Nephron (organoid): ENCODE results near the gene GRAMD1B.

Source experiments
- H3K27ac Mint-ChIP-seq, 3 experiments: 2 replicates each; pipeline ENCODE4 v1.8.0; 2020; ENCODE audit warnings: mixed read lengths in 3 of 3, mild to moderate bottlenecking in 2 of 3, moderate library complexity in 1 of 3
- H3K27me3 Mint-ChIP-seq: 2 replicates; pipeline ENCODE4 v1.8.0; 2021; ENCODE audit warnings: low read depth, mild to moderate bottlenecking, moderate library complexity, mixed read lengths
- H3K36me3 Mint-ChIP-seq: 2 replicates; pipeline ENCODE4 v1.8.0; 2020; ENCODE audit warnings: low read depth, mixed read lengths
- H3K4me1 Mint-ChIP-seq: 2 replicates; pipeline ENCODE4 v1.8.0; 2020; ENCODE audit warnings: mixed read lengths
- H3K4me3 Mint-ChIP-seq, 3 experiments: 2 replicates each; pipeline ENCODE4 v1.8.0; 2020; ENCODE audit warnings: mild to moderate bottlenecking in 3 of 3, mixed read lengths in 3 of 3, moderate library complexity in 2 of 3
- H3K9me3 Mint-ChIP-seq: 2 replicates; pipeline ENCODE4 v1.8.0; 2020; ENCODE audit warnings: mixed read lengths
- CTCF ChIP-seq, 3 experiments: fragments of 200-600 bp; sonication (generic); IDR thresholded peaks; one replicate each; pipeline ENCODE4 v1.5.0; 2021; ENCODE audit warnings: antibody characterized with exemption in 3 of 3; ENCODE audit not compliant: unreplicated experiment in 3 of 3

The GRAMD1B gene

GRCh38 chr11:123525097-123525496 is 95.0 kb downstream of the GRAMD1B start:
- H3K4me3 Mint-ChIP-seq, result no peak overlapping the region
- H3K4me1 Mint-ChIP-seq, result peaks cover 5% of the 10 kb centered on the region
- H3K27ac Mint-ChIP-seq, result no peak overlapping the region
- no peaks in the 10 kb centered on the region for H3K36me3 Mint-ChIP-seq
- no peak for TF ChIP-seq CTCF (IDR thresholded peaks at IDR 0.05; ENCODE audit: unreplicated experiment in 3 of 3)
- peaks cover 3% of the 10 kb centered on the region for H3K27me3 Mint-ChIP-seq
- peaks cover 3% of the 10 kb centered on the region for H3K9me3 Mint-ChIP-seq

- no peak for TF ChIP-seq CTCF (IDR thresholded peaks at IDR 0.05; ENCODE audit: unreplicated experiment in 3 of 3)
- no peak overlapping the region for H3K27ac Mint-ChIP-seq
- no peak overlapping the region for H3K4me3 Mint-ChIP-seq
- H3K9me3 Mint-ChIP-seq, result peaks cover 3% of the 10 kb centered on the region
- H3K27me3 Mint-ChIP-seq, result peaks cover 3% of the 10 kb centered on the region
- peaks cover 5% of the 10 kb centered on the region for H3K4me1 Mint-ChIP-seq
- no peaks in the 10 kb centered on the region for H3K36me3 Mint-ChIP-seq
These were observed 95.4 kb downstream of the GRAMD1B start for GRCh38 chr11:123525511-123525918.

GRCh38 chr11:123526027-123526805 is 96.1 kb downstream of the GRAMD1B start:
- Mint-ChIP-seq H3K27me3 (peaks cover 3% of the 10 kb centered on the region), H3K36me3 (no peaks in the 10 kb centered on the region), H3K9me3 (peaks cover 3% of the 10 kb centered on the region)

GRCh38 chr11:123526918-123527317 is 96.8 kb downstream of the GRAMD1B start:
- TF ChIP-seq CTCF (IDR thresholded peaks at IDR 0.05; ENCODE audit: unreplicated experiment in 3 of 3), result no peak
- H3K27me3 Mint-ChIP-seq, result peaks cover 3% of the 10 kb centered on the region
- peaks cover 3% of the 10 kb centered on the region for H3K36me3 Mint-ChIP-seq
- peaks cover 5% of the 10 kb centered on the region for H3K4me1 Mint-ChIP-seq
- no peak overlapping the region for H3K27ac Mint-ChIP-seq
- H3K4me3 Mint-ChIP-seq, result no peak overlapping the region
- H3K9me3 Mint-ChIP-seq, result no peaks in the 10 kb centered on the region

More at GRCh38 chr11:123526027-123526805, 96.1 kb downstream of the GRAMD1B start:
- Mint-ChIP-seq H3K4me3 (no peak overlapping the region), H3K4me1 (peaks cover 5% of the 10 kb centered on the region), H3K27ac (no peak overlapping the region)
- no peak for TF ChIP-seq CTCF (IDR thresholded peaks at IDR 0.05; ENCODE audit: unreplicated experiment in 3 of 3)

GRCh38 chr11:123527526-123527925 is 97.5 kb downstream of the GRAMD1B start:
- Mint-ChIP-seq H3K27me3 (peaks cover 3% of the 10 kb centered on the region), H3K27ac (no peak overlapping the region), H3K36me3 (peaks cover 3% of the 10 kb centered on the region), H3K4me3 (no peak overlapping the region), H3K4me1 (peaks cover 5% of the 10 kb centered on the region), H3K9me3 (no peaks in the 10 kb centered on the region)
- TF ChIP-seq CTCF (IDR thresholded peaks at IDR 0.05; ENCODE audit: unreplicated experiment in 3 of 3), result no peak

GRCh38 chr11:123527947-123528346 is 97.9 kb downstream of the GRAMD1B start:
- H3K4me3 Mint-ChIP-seq, result no peak overlapping the region
- peaks cover 5% of the 10 kb centered on the region for H3K4me1 Mint-ChIP-seq
- H3K27ac Mint-ChIP-seq, result no peak overlapping the region
- H3K27me3 Mint-ChIP-seq, result peaks cover 3% of the 10 kb centered on the region
- no peaks in the 10 kb centered on the region for H3K9me3 Mint-ChIP-seq
- H3K36me3 Mint-ChIP-seq, result peaks cover 3% of the 10 kb centered on the region
- no peak for TF ChIP-seq CTCF (IDR thresholded peaks at IDR 0.05; ENCODE audit: unreplicated experiment in 3 of 3)
